C4-2B (cell line): ENCODE data around the gene AQP9.

Experiments
- H3K27ac ChIP-seq: fragments of 450-650 bp; 2 replicates; pipeline ENCODE4 v1.5.1; 2017
- ZFX ChIP-seq: fragments of 450-650 bp; IDR thresholded peaks from 2 replicates; pipeline ENCODE4 v1.6.1; 2017
- TF ChIP-seq, protein P1 (sequence below): fragments of 450-650 bp; conservative IDR thresholded peaks from 2 replicates; pipeline ENCODE4 v1.5.1; 2017; ENCODE audit warnings: mild to moderate bottlenecking

Gene AQP9

DNA sequence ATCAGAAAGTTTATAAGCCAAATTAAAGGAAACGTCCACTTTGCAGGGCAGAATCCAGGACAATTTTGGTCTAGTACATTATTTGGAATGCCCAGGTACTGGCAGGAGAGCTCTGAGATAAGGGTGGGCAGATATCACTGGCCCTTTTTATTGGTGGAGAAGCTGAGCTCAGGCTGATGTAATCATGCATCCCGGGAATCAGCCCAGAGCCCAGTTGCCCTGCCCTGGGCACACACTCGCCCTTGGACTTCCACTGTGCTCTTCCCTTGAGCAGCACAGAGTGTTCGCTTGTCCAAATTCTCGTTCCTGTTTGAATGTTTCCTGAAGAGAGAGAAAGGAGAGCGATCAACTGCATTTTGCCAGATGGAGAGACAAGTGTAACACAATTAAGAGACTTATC lies 3.7 kb downstream of the AQP9 start:
- no peak overlapping the region for H3K27ac ChIP-seq
- TF ChIP-seq ZFX = no peak
- TF ChIP-seq, protein P1, sequence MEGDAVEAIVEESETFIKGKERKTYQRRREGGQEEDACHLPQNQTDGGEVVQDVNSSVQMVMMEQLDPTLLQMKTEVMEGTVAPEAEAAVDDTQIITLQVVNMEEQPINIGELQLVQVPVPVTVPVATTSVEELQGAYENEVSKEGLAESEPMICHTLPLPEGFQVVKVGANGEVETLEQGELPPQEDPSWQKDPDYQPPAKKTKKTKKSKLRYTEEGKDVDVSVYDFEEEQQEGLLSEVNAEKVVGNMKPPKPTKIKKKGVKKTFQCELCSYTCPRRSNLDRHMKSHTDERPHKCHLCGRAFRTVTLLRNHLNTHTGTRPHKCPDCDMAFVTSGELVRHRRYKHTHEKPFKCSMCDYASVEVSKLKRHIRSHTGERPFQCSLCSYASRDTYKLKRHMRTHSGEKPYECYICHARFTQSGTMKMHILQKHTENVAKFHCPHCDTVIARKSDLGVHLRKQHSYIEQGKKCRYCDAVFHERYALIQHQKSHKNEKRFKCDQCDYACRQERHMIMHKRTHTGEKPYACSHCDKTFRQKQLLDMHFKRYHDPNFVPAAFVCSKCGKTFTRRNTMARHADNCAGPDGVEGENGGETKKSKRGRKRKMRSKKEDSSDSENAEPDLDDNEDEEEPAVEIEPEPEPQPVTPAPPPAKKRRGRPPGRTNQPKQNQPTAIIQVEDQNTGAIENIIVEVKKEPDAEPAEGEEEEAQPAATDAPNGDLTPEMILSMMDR = no peak

DNA sequence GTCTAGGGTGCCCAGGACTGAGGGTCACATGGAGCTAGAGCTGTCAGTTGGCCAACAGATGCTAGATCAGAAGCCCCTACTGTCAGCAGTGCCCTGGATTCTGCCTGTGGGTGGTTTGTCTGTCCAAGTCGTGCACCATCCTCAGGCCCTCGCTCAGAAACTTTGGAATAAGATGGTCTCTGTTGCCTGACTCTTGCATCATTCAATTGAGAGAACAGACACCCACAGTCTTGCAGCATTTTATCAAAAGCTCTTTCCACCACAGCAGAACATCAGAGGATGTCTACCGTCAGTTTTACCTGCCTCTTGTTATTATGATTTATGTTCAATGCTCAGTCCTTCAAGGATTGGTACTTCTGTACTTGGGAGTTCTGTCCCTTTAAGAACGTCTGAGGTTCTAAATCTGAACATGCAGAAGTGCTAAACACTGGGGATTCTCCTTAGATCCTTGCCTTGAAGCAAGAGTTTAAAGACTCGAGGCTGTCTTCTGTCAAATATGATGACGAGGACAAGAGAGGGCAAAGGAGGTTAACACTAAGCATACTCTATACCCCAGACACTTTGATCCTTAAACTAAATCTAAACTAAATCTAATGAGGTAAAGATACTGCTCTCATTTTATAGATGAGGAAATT lies 4.8 kb downstream of the AQP9 start:
- TF ChIP-seq, protein P1 = no peak
- TF ChIP-seq ZFX = no peak
- no peak overlapping the region for H3K27ac ChIP-seq

DNA sequence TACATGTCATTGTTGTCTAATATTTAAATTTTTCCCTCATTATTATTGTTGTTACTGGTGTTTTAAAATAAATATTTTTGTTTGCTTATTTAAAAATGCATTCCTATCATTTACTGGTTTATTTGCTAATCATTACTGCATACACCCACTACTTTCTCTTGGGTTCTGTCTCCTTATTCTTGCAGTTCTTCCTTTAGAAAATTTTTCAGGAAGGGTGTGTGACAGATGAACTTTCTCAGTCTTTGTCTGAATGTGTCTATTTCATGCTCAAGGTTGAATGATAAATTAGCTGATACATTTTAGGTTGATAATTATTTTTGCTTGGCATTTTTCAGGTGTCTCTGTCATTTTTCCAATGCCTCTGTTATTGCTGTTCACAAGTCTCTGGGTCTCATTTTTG lies 7.4 kb downstream of the AQP9 start:
- H3K27ac ChIP-seq = no peak overlapping the region
- TF ChIP-seq, protein P1 = no peak
- TF ChIP-seq ZFX = no peak

DNA sequence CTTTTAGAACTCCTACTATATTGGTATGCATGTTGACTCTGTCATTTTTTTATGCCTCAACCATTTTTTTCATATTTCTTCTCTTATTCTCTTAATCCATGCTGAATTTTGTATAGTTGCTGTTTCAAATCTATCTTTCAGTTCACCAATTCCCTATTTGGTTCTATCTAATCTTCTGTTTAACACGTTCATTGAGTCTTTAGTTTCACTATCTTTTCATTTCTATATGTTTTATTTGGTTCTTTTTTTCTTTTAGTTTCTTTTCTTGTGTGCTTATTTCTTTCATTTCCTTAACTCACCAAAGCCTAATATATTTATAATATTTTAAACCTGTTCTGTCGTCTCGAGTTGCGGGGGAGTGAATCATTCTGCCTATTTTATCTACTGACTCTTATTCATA lies 8.0 kb downstream of the AQP9 start:
- H3K27ac ChIP-seq = no peak overlapping the region
- TF ChIP-seq, protein P1 = no peak
- TF ChIP-seq ZFX = no peak

DNA sequence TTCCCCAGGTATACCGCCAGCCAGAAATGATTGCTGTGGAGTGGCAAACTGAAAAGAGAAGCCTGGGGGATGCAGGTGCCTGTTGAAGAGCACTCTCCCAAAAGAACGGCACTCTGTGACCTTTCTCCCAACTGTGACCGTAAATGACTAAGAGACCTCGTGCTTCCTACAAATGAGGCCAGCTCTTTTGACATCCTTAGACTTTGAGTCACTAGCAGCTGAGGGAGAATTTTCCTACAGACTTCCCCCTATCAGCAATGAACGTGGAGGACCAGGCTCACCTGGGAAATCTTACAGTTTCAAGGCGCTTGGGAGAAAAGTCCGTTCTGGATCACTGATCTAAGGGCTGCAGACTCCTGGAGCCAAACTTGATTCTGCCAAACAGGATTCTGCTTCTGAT lies 8.6 kb downstream of the AQP9 start:
- no peak overlapping the region for H3K27ac ChIP-seq
- TF ChIP-seq, protein P1 = no peak
- no peak for TF ChIP-seq ZFX

DNA sequence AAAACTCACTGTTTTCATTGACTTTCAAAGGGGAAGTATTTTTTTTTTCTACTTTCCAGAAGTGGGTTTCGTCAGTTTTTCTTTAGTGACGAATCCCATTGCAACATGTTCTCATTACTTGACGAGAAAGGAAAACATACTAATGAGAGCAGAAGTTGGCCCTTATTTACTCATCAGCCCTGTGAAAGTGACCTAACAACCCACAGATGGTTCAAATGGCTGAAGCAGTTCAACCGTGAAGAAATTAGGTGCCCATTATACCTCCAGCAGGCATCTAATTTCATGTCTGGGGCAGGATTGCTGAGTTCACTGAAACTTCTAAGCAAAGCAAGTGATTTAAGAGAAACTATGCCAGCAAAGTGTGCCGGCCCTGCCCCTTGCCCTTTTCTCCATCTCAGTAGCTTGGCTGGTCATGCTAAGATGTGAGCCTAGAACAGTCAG lies 9.0 kb downstream of the AQP9 start:
- no peak overlapping the region for H3K27ac ChIP-seq
- TF ChIP-seq ZFX = no peak
- TF ChIP-seq, protein P1 = no peak

DNA sequence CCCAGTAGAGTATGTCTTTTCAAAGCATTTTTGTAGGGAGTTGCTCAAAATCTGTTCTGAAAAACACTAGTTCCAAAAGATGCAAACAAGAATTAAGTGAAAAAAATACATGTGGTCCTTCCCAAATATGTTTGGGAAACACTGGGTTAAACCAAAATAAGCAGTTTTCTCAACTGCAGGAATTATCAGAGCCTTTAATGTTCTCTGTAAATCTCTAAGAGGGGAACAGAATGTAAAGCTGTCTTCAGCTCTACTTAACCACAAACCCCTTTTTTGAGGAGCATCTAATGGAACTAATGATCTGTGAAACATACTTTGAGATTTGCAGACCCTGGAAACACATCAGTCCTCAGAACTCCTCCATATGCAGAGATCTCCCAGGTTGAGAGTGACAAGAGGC lies 9.9 kb downstream of the AQP9 start:
- H3K27ac ChIP-seq = no peak overlapping the region
- TF ChIP-seq, protein P1 = no peak
- no peak for TF ChIP-seq ZFX
